IPS DF 19.7 (cell line): Measurements from ENCODE around the gene NARF.
"Not testable (repeated sequence)": the region's sequence is repeated elsewhere in the genome, so short reads cannot be mapped to it uniquely, and the experiment has no call there.

Experiments used
- DNase-seq: peaks from one replicate; pipeline ENCODE4 v3.0.0-alpha.2; 2013; ENCODE audit warnings: low read depth, low spot score

NARF gene

DNA sequence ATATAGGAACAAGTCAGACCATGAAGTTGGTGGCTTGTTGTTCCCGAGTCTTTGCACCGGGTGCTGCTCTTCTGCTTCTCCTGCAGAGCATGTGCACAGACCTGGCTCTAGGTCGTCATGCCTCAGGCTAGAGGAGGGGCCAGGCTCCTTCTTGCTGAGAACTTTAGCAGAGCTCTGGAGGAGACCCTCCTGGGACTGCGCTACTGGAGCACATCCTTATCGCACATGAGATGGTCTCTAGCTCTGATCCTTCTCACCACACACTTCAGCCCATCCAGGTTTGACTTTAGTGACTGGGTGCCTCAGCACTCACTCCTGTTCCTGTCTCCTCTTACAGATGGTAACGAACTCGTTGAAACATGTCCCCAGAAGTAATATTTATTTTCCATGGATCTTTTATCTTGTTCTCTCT lies 75.9 kb downstream of the NARF start:
- no peak for DNase-seq

- no peak for DNase-seq
Measured at GRCh38 chr17:82536512-82537201, 78.1 kb downstream of the NARF start.

DNA sequence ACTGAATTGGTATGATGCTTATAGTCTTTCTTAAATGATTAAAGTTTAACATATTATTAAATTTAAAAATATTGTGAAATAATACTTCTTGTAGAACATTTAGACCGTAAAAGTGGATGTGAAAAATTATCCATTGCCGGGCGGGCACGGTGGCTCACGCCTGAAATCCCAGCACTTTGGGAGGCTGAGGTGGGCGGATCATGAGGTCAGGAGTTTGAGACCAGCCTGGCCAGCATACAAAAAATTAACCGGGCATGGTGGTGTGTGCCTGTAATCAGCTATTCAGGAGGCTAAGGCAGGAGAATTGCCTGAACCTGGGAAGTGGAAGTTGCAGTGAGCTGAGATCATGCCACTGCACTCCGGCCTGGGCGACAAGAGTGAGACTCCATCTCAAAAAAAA lies 78.7 kb downstream of the NARF start:
- not testable (repeated sequence) for DNase-seq

- not testable (repeated sequence) for DNase-seq
Measured at GRCh38 chr17:82539076-82539475, 80.5 kb downstream of the NARF start.
